ENCODE measurements around the gene CACNA2D2. TPM values are rescaled to one million over a fixed set of nuclear protein-coding genes. Genes with fewer than 3 reads are reported as not detected.
A peak's percentile ranks its signal among the peaks of the same experiment; 100 is the strongest.

CACNA2D2 gene
- total and polyA plus RNA-seq, 11 donors: 0.49 to 3.6 (median 1.5) TPM

- TF ChIP-seq POLR2A (IDR thresholded peaks at IDR 0.05) (no peak), CTCF (IDR thresholded peaks at IDR 0.05) (no peak)
- ATAC-seq (no peak), DNase-seq (no peak)
- intact Hi-C loops (cut with DNase I): loop anchor here in 8 of 10 donors (1.0 to 10.0 kb wide), 5 partner anchors 67 to 179 kb away; partner anchors contain the start of genes CISH (in 4 of the 8), CACNA2D2 (in 1 of the 8) and MAPKAPK3 (in 1 of the 8)
- H3K4me1 ChIP-seq: peaks cover 0 to 8% (median 2%) of the 10 kb centered on the region in 12 donors
- WGBS, 4 donors: 33 to 41% (median 38%) methylated on average over 12 of the region's 12 CpGs
- no peak overlapping the region for H3K4me3 ChIP-seq
- no peaks in the 10 kb centered on the region for H3K36me3 ChIP-seq
- no peaks in the 10 kb centered on the region for H3K27me3 ChIP-seq
- no peaks in the 10 kb centered on the region for H3K9me3 ChIP-seq
- no peak overlapping the region for H3K27ac ChIP-seq
Measured at GRCh38 chr3:50435371-50436113, 67.9 kb downstream of the CACNA2D2 start.

DNA sequence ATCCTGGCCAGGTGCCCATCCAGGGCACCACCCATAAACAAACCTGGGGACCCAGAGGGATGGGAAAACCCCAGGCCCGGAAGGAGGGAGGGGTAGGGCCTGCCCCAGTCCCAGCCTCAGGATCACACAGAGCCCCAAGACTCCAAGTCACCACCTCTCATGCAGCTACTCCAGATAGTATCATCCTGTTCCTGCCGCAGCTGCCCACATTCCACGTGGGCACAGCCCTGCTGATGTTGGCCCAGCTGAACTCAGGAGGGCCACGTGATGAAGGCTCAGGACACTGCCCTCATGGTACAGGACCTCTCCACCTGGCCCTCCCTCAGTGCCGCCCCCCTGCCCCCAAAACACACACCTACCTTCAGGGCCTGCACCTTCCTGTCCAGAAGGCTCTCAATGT, 69.5 kb downstream of the CACNA2D2 start:
- no peak overlapping the region for H3K4me3 ChIP-seq
- intact Hi-C loops (cut with DNase I): loop anchor here in 2 of 10 donors (5.0 to 10.0 kb wide), 2 partner anchors 87 to 181 kb away; partner anchors contain the start of genes CISH (in 1 of the 2), MAPKAPK3 (in 1 of the 2) and ZMYND10 (in 1 of the 2)
- ATAC-seq (no peak), DNase-seq (no peak)
- peaks cover 0 to 13% (median 2%) of the 10 kb centered on the region in 12 donors for H3K4me1 ChIP-seq
- no peak overlapping the region for H3K27ac ChIP-seq
- H3K27me3 ChIP-seq: no peaks in the 10 kb centered on the region
- TF ChIP-seq POLR2A (IDR thresholded peaks at IDR 0.05) (no peak), CTCF (IDR thresholded peaks at IDR 0.05) (no peak)
- no peaks in the 10 kb centered on the region for H3K36me3 ChIP-seq
- 63 to 83% (median 77%) methylated on average over 4 to 5 of the region's 5 CpGs for WGBS, 4 donors
- H3K9me3 ChIP-seq: no peaks in the 10 kb centered on the region

GRCh38 chr3:50430950-50431435, 72.4 kb downstream of the CACNA2D2 start:
- Histone ChIP-seq H3K27me3 (no peaks in the 10 kb centered on the region), H3K27ac (peak overlapping the region in 1 of 12 donors; percentile 52), H3K9me3 (no peaks in the 10 kb centered on the region), H3K4me1 (peaks cover 0 to 10% (median 0%) of the 10 kb centered on the region in 12 donors), H3K36me3 (no peaks in the 10 kb centered on the region), H3K4me3 (no peak overlapping the region)
- no peak for DNase-seq
- 53 to 67% (median 60%) methylated on average over 2 to 4 of the region's 4 CpGs for WGBS, 4 donors
- TF ChIP-seq CTCF (IDR thresholded peaks at IDR 0.05) (no peak), POLR2A (IDR thresholded peaks at IDR 0.05) (no peak)
- intact Hi-C loops (cut with DNase I): loop anchor here in 2 of 10 donors (5.0 to 10.0 kb wide), 2 partner anchors 84 to 184 kb away; partner anchors contain the start of genes CISH (in 1 of the 2), MAPKAPK3 (in 1 of the 2) and ZMYND10 (in 1 of the 2)
- ATAC-seq: peak in 1 of 4 donors; percentile 38

- H3K4me3 ChIP-seq: no peak overlapping the region
- no peaks in the 10 kb centered on the region for H3K27me3 ChIP-seq
- peaks cover 0 to 10% (median 0%) of the 10 kb centered on the region in 12 donors for H3K4me1 ChIP-seq
- intact Hi-C loops (cut with DNase I): loop anchor here in 2 of 10 donors (5.0 to 10.0 kb wide), 2 partner anchors 83 to 185 kb away; partner anchors contain the start of genes CISH (in 1 of the 2), MAPKAPK3 (in 1 of the 2) and ZMYND10 (in 1 of the 2)
- H3K9me3 ChIP-seq: no peaks in the 10 kb centered on the region
- peak overlapping the region in 1 of 12 donors; percentile 45 for H3K27ac ChIP-seq
- ATAC-seq (peak in 1 of 4 donors; percentile 5), DNase-seq (no peak)
- H3K36me3 ChIP-seq: no peaks in the 10 kb centered on the region
- TF ChIP-seq POLR2A (IDR thresholded peaks at IDR 0.05) (no peak), CTCF (IDR thresholded peaks at IDR 0.05) (no peak)
- 82 to 91% (median 90%) methylated on average over 4 of the region's 4 CpGs for WGBS, 4 donors
Measured at GRCh38 chr3:50430191-50430590, 73.2 kb downstream of the CACNA2D2 start.

Measured in heart left ventricle (tissue), 16 donors.